GM18519 (cell line): ENCODE measurements around the gene DEPP1.

ENCODE experiments used
- ATAC-seq: cut with Tn5 transposase; IDR thresholded peaks from one replicate; pipeline ENCODE4 v1.9.1; 2021; ENCODE audit warnings: mild to moderate bottlenecking, moderate library complexity; ENCODE audit not compliant: unreplicated experiment, low FRiP score

Gene DEPP1

GRCh38 chr10:44968091-44968490 is 10.5 kb downstream of the DEPP1 start:
- no peak for ATAC-seq

DNA sequence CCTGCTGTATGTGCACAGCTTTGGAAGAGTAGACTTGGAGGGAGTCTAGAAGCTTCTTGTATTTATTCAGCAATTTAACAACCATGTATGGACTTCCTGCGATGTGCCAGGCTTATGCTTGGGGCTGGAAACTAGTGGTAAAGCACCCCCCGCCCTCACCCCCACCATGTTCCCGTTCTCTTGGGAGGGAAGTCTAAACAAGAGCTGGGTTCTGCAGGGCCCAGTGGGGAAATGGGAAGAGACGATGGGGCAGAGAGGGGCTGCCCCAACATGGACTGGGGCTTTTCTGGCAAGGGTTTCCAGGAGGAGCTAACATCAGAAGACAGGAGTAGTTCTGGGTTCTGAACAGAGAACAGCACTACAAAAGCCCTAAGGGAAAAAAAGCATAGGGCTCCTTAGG is 11.0 kb downstream of the DEPP1 start:
- ATAC-seq, result no peak

DNA sequence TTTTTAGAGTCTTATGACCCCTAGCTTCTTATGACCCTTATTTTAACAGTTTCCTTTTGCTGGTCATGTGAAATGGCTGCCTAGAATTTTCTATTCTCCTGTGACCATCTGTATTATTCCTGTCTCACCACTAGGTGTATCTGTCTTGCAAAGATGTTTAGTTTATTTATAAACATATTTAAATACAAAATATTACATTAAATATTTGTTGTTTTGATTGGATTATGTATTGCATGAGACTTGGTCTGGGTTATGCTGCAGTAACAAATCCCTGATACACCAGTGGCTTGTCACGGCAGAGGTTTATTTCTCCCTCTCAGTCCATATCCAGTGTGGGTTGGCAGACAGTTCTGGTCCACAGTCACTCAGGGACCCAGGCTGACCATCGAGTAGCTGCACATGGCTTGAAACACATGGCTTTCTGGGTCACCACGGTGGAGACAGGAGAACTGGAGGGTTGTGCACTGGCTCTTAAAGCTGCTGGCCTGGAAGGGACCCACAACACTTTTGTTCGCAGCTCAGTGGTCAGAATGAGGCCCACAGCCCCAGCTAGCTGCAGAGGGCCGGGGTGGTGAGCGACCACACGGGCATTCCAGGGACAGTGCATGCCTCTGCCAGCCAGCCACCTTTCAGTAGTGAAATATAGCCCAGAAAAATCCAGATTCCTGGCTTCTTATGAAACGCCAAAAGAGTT is 11.6 kb downstream of the DEPP1 start:
- ATAC-seq, result no peak

DNA sequence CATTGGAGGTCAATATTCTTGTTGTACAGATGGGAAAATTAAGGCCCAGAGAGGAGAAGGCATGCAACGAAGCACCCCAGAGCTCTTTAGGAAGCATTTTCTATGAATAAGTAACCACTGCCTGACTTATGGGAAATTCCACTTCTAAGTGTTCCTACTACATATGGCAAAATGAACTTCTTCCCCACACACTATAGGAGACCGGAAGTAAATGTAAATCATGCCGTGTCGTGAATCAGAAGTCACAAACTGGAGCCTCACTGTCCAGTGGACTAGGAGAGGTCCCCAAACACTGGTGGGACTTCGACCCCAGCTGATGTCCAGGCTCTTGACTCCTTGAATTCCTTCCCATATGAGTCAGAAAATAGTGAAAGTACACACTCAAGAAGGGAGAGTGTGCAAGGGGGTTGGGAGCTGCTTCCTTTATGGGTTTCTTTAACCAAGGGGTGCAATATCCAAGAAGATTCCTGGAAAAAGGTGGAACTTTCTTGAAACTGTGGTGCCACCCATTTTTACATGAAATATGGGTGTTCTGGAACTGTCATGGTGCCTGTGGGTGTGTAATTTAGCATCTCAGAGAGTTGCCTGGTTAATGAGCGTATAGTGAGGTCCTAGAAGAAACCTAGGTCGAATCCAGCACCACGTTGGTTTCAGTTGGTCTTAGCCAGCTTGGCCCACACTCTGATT is 12.3 kb downstream of the DEPP1 start:
- no peak for ATAC-seq

GRCh38 chr10:44965651-44966097 is 12.9 kb downstream of the DEPP1 start:
- no peak for ATAC-seq

- no peak for ATAC-seq
Observed at GRCh38 chr10:44965104-44965503, 13.5 kb downstream of the DEPP1 start.

DNA sequence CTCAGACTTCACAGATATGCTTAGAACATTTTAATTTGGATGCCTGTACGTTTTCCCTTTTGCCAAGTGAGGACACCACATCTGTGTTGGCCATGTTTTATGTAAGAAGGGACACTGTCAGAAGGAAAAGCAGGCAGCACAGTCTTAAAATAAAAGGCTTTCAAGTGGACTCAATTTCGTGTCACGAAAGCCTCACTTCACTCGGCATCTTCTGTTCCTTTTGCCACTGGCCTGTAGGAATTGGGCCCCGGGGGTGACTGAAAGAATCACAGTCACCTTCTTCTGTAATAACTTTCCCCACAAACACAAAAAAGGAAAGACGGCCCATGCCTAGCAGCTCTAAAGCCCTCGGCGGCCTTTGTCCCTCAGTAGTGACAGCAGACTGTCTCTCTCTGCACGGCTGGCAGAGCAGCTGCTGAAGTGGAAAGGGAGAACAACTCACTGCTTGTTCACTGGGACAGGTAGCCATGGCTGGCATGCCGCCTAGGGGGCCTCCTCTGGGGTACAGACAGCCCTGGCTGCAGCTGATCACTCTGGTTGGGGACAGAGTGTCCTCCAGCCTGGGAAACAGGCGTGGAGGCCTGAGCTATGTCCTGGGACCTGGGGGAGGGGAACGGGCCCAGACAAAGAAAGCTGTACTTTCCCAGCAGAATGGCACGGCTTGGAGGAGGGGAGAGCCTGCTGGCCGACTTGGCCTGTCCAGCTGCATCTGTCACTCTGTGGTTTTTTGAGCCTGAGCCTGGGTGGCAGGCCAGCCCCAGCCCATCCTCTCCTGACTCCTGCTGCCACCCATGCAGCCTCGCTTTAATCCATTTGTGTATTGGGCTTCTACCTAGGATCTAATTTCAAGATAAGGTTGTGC is 14.6 kb downstream of the DEPP1 start:
- ATAC-seq, result no peak

DNA sequence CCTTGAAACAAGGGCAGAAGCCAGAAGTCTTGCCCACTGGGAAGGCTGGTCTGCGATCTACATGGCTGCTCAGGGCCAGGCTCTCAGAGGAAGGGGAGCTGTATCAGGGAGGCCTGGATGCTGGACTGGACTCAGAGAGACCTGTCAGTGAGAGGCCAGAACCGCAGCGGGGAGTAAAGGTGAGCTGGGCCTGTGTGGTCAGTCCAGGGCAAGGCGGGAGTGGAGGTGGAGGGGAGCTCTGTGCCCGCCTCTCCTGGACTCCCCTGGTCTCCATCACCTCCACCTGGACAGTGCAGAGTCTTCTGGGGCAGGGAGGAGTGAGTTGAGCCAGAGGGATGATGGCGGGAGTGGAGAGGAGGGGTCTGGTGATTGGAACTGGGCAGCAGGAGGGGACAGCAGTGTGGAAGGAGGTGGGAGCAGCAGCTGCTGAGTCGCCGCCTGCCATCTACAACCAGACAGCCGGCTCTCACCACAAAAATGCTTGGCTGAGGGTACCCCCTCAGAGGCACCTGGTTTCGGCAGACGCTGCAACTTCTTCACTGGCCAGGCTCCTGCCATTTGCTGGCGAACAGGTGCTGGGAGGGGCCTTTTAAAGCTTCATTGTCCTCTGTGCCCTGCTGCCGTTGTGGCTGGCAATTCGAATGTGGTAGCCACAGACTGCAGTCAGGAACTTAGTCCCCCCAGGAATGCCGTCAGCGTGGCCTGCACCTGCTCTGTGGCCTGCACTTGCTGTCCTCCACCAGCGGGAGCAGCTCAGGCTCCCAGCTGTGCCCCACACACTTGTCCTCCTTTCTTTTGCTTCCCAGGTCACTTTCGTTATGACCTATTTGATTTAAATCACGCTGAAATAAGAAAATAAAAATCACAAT is 15.5 kb downstream of the DEPP1 start:
- ATAC-seq, result no peak

DNA sequence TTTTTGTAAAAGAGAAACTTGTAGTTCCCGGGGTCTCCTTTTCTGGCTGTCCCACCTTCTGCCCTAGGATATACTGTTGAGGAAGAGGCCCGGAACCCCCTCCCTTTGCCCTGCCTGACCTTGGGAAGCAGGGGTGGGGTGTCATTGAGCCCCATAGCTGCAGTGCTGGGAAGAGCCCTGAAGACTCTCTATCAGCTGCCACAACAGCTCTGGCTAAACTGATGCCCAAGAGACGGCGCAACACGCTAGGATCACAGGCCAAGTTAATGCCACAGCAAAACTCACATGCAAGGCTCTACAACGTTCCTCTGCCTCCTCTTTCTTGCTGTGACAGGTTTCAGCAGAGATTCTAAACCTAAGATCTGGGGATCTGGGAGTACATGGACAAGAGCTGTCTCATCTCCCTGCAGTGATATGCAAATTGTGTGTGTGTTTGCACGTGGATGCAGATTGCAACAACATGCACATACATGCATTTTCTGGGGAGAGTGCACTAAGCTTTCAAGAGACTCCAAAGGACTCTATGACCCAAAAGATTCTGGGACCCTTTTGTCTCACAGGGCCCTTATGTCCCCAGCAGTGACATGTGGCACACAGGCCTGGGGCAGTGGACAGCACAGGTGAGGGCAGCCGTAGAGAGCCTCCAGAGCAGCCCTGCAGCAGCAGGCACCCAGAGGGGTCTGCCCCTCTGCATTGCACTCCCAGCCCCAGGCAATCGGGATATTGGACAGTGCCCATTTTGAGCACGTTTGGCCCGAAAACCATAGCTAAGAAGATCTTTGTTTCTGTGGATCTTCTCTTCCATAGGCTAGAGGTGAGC is 16.5 kb downstream of the DEPP1 start:
- no peak for ATAC-seq

GRCh38 chr10:44961230-44961571 is 17.4 kb downstream of the DEPP1 start:
- ATAC-seq, result no peak

DNA sequence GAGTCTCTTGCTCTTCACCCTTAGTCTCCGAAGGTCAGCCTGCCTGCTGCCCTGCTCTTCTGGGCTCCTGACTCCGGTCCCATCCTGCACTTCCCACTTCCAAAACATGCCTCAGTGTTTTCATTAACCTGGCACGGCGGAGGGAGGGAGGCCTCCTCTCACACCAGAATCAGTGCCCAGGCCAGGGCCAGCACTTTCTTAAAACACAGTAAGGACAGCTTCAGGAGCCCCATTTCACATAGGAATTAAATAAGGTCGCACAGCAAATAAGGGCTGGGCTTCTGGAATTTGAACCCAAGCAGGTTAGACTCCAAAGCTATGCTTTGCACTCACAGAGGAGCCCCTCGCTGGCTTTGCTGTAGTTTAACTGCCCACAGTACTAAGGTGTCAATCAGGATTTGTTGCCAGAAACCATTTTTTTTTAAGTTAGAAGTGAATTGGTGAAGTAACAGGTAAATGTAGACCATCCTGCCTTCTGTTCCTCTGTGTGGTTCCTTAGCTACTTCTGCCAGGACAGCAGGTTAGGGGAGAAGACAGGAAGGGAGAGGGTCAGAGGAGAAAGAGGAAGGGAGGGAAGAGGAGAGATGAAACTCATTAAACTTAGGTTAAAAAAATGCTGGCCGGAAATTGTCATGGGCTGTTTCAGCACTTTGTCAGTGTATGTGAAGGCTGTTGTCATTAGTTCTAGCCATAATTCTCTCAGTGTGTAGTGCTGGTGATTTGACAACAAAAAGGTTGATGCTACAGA is 18.0 kb downstream of the DEPP1 start:
- ATAC-seq, result no peak

DNA sequence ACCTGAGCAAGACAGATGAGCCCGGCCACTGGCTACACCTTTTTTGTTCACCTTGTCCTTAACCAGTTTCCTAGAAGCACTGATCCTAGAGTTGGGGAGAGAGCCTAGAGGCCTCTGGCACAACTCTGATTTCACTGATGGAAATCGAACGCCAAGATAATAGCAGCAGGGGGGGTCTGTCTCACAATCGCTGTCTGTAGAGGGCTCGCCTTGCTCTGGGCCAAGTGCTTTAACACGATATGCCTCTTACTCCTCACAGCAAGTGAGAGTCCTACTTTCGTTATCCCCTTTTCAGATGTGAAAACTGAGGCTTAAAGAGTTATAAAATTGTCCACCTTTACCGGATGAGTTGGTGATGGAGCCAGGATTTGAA is 18.5 kb downstream of the DEPP1 start:
- no peak for ATAC-seq

GRCh38 chr10:44959247-44960087 is 19.1 kb downstream of the DEPP1 start, which contains the start of gene RASSF4:
Gene RASSF4, plus strand, starts transcription at chr10:44959802. Its CDS starts 10,401 bp downstream, at chr10:44970203.
- peak; percentile 87 for ATAC-seq

GRCh38 chr10:44958898-44959246 is 19.7 kb downstream of the DEPP1 start:
- no peak for ATAC-seq

GRCh38 chr10:44958196-44958897 is 20.3 kb downstream of the DEPP1 start:
- ATAC-seq, result no peak

DNA sequence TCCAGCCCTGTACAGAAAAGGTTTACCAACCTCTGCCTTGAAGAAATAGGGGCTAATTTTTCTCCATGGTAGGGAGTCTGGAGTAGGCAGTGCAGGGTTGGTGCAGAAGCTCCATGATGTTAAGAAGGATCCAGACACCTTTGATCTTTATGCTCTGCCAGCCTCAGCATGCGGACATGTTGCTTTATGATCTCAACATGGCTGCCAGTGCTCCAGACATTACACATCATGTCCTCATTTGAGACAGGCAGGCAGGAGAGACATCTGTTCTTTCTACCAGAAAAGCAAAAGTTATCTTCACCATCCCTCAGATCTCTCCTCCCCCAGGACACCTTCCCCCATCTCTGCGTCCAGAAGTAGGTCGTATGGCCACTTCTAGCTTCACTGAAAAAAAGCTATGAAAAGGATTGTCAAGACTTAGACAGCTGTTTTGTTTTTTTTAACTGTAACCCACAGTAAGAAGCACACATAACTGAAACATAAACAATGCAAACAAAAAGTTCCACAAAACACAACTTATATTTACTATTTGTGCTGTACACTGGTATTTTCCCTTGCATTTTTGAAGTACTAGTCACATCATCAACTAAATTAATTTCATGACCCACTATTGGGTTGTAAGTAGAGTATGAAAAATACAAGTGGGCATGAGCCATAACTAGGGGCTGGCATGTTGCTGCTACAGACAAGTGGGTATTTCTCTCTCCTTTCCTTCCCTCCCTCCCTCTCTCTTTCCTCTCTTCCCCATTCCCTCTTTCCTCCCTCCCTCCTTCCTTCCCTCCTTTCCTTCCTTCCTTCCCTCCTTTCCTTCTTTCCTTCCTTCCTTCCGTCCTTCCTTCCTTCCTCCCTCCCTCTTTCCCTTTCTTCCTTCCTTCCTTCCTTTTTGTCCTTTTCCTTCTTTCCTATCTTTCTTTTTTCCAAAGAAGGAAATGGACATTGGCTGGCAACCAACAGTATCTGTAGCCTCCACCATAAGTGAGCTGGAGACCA is 21.6 kb downstream of the DEPP1 start:
- ATAC-seq, result no peak
